GM19351 (cell line): ENCODE measurements around the gene MBOAT2.
A peak's percentile ranks its signal among the peaks of the same experiment; 100 is the strongest.

Experiments
- ATAC-seq: cut with Tn5 transposase; IDR thresholded peaks from one replicate; pipeline ENCODE4 v1.9.1; 2021; ENCODE audit warnings: mild to moderate bottlenecking, moderate library complexity; ENCODE audit not compliant: unreplicated experiment

Gene MBOAT2

GRCh38 chr2:8836971-8837794 is 166.3 kb downstream of the MBOAT2 start, which contains the start of gene KIDINS220:
Gene KIDINS220 (minus strand): TSS chr2:8837613. CDS start chr2:8827093, 10,520 bp downstream.
- peak; percentile 88 for ATAC-seq

- no peak for ATAC-seq
These were observed 168.2 kb downstream of the MBOAT2 start for GRCh38 chr2:8835279-8835678.

- no peak for ATAC-seq
These were observed 169.6 kb downstream of the MBOAT2 start for GRCh38 chr2:8833853-8834252.

DNA sequence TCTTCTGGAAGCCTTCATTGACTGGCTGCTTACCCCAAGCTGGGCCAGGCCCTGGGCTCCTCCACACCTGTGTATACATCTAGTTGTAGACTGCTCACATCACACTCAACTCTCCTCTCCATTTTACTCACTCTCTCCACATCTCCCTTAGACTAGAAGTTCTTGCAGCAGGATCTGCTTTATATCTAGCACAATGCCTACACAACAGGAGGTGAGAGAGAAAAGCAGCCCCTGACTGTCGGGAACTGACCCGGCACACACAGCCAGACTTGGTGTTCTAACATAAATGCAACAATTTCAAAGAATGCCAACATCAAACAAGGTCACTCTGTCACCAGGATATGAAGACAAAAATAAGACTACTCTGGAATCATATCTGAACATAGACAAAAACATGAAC is 172.0 kb downstream of the MBOAT2 start:
- no peak for ATAC-seq

DNA sequence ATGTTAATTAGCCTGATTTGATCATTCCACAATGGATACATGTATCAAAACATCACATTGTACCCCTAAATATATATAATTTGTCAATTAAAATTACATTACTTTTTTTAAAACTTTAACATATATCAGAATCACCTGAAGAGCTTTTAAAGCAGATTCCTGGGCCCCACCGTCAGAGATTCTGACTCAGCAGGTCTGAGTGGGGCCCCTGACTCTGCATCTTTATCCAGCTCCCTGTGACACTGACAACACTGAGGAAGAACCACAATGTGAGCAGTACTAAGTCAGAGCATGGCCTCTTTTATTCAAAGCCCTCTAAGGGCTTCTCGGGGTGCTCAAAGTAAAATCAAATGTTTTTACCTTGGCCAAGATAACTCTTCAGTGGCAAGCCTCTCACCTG is 175.8 kb downstream of the MBOAT2 start:
- ATAC-seq: no peak

GRCh38 chr2:8822218-8822617 is 181.3 kb downstream of the MBOAT2 start:
- no peak for ATAC-seq

DNA sequence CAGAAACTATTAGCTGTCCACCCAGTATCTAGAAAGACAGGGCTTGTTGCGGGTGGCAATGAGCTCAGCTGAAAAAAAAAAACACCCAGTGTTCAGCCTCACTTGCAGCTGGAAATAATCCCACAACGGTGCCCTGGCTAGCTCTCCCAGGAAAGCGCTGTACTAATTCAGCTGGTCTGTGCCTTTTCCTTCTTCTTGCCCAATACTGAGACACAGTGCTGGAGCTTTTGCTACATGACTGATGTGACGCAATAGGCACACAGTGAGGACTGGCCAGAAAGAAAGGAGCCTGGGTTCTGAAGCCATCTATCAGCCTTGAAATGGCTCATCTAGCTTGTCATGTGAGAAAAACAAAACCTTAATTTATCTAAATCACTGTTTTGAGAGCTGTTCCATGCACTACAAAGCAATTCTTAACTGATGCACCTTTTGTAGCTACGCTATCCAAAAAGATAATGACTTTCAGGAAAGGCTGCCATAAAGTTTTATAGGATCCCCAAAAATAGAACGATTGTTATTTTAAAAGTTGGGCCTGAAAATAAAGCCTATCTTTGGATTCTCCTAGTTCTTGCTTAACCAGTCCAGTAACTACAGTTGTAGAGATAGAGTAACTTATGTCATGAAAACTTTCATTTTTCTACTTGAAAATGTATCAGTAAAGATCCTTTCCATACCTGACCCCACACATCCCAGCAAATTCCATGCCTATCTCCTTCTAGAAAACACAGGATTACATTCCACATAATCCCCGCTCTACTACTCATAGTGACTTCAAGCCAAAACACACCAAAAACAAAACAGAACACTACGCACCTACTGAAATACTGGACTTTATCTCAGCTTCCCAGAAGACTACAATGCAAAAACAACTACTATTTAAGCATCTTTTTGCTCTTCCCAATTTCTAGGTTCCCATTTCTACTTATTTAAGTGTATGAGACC is 181.9 kb downstream of the MBOAT2 start:
- no peak for ATAC-seq

DNA sequence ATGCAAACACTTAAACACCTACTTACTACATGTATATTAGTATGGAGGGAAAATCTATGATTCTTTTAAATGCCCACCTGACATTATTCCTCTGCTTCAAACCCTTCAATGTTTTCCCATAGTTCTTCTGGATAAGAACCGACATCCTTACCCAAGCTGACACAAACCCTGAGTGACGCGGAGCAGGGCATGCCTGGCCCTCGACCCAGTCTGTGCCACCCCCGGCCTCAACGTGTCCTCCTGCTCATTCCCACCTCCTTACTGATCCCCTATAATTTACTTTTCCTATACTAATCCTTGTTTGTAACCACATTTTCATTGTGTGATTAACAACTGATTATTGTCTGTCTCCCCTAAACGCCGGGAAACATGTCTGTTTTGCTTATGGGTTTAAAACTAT is 183.5 kb downstream of the MBOAT2 start:
- no peak for ATAC-seq

- no peak for ATAC-seq
These were observed 184.3 kb downstream of the MBOAT2 start for GRCh38 chr2:8819194-8819593.

DNA sequence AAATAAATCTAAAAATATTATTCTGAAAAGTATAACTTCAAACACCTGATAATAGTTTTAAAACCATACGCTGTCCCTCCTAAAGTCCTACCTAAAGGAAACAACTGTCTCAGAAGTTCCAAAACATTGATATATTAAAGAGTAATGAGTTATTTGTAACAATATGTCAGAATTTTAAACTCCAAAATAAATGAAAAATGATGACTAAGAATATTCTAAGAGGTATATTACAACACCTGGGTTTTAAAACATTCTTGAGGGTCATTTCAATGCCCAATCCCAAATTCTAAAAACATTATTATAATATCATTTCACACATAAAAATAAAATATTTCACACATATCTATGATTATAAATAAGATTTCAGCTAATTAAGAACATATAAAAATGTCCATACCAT is 186.3 kb downstream of the MBOAT2 start:
- ATAC-seq: no peak

GRCh38 chr2:8806885-8807704 is 196.4 kb downstream of the MBOAT2 start:
- no peak for ATAC-seq

- no peak for ATAC-seq
These were observed 197.9 kb downstream of the MBOAT2 start for GRCh38 chr2:8805278-8806210.

DNA sequence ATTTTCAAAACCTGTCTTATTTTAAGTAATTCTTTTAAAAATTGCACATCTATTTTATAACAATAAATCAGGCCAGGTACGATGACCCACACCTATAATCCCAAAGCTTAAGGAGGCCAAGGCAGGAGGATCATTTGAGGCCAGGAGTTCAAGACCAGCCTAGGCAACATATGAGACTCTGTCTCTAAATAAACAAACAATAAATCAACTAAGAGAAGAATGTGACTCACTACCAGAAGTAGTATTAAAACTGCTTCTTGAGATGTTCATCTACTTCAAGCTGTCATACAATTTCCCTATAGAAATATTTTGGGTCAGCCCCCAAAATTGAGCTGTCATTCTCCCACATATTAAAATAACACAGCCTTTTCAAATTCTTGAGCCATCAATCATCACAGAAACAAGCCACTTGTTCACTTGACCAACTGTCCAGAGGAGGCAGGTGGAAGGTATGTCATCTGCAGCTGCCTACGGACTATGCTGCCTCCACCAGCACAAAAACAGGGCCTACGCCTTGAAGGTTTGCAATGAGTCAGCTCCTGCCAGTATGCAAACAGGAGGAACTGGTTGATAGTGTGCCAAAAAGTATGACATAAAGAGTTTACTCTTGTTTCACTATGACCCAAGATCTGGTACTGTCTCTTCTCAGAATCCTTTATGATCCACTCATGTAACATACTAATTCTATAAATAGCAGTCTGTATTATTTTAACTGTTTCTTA is 199.7 kb downstream of the MBOAT2 start:
- peak; percentile 100 for ATAC-seq

GRCh38 chr2:8802741-8803140 is 200.7 kb downstream of the MBOAT2 start:
- no peak for ATAC-seq
